GM21367 (cell line): Measurements from ENCODE around the gene CYFIP2.

Experiments
- ATAC-seq: cut with Tn5 transposase; IDR thresholded peaks from one replicate; pipeline ENCODE4 v1.9.1; 2021; ENCODE audit not compliant: unreplicated experiment

The CYFIP2 gene

GRCh38 chr5:157312492-157312891 lies 46.6 kb downstream of the CYFIP2 start:
- ATAC-seq, result peak; percentile 80

GRCh38 chr5:157322581-157322980 lies 56.7 kb downstream of the CYFIP2 start:
- no peak for ATAC-seq

GRCh38 chr5:157323107-157323706 lies 57.3 kb downstream of the CYFIP2 start:
- ATAC-seq, result no peak

GRCh38 chr5:157324237-157324636 lies 58.3 kb downstream of the CYFIP2 start:
- ATAC-seq, result no peak

GRCh38 chr5:157326440-157327005 lies 60.6 kb downstream of the CYFIP2 start:
- no peak for ATAC-seq

GRCh38 chr5:157327771-157328170 lies 61.8 kb downstream of the CYFIP2 start:
- ATAC-seq, result no peak

- peak; percentile 94 for ATAC-seq
Observed at GRCh38 chr5:157328277-157328912, 62.5 kb downstream of the CYFIP2 start.

- no peak for ATAC-seq
Observed at GRCh38 chr5:157331807-157332206, 65.9 kb downstream of the CYFIP2 start.

GRCh38 chr5:157335534-157336422 lies 69.9 kb downstream of the CYFIP2 start:
- no peak for ATAC-seq

- ATAC-seq, result no peak
Observed at GRCh38 chr5:157336423-157336744, 70.5 kb downstream of the CYFIP2 start.

- no peak for ATAC-seq
Observed at GRCh38 chr5:157339409-157339808, 73.5 kb downstream of the CYFIP2 start.

GRCh38 chr5:157342822-157343402 lies 77.0 kb downstream of the CYFIP2 start:
- ATAC-seq, result no peak

- ATAC-seq, result no peak
Observed at GRCh38 chr5:157343842-157344790, 78.2 kb downstream of the CYFIP2 start.

- no peak for ATAC-seq
Observed at GRCh38 chr5:157345067-157345466, 79.1 kb downstream of the CYFIP2 start.

- no peak for ATAC-seq
Observed at GRCh38 chr5:157345485-157345884, 79.6 kb downstream of the CYFIP2 start.

GRCh38 chr5:157347301-157348048 lies 81.6 kb downstream of the CYFIP2 start:
- no peak for ATAC-seq

- no peak for ATAC-seq
Observed at GRCh38 chr5:157348049-157348400, 82.1 kb downstream of the CYFIP2 start.

- ATAC-seq, result no peak
Observed at GRCh38 chr5:157350939-157351801, 85.2 kb downstream of the CYFIP2 start.

- no peak for ATAC-seq
Observed at GRCh38 chr5:157351802-157352092, 85.8 kb downstream of the CYFIP2 start.
